HG03432 (cell line): Measurements from ENCODE around the gene NDUFC2.
"Not testable (repeated sequence)": the region's sequence is repeated elsewhere in the genome, so short reads cannot be mapped to it uniquely, and the experiment has no call there.

ENCODE experiments used
- ATAC-seq: cut with Tn5 transposase; IDR thresholded peaks from one replicate; pipeline ENCODE4 v1.9.1; 2021; ENCODE audit warnings: mild to moderate bottlenecking, moderate library complexity; ENCODE audit not compliant: unreplicated experiment

NDUFC2 gene

GRCh38 chr11:78080084-78080817 is 589 bp upstream of the NDUFC2 start:
- ATAC-seq: no peak

- ATAC-seq: no peak
These were observed 1.2 kb downstream of the NDUFC2 start for GRCh38 chr11:78078218-78079167.

- ATAC-seq: not testable (repeated sequence)
These were observed 2.1 kb downstream of the NDUFC2 start for GRCh38 chr11:78077592-78077991.

GRCh38 chr11:78076733-78077403 is 2.8 kb downstream of the NDUFC2 start:
- ATAC-seq: no peak

GRCh38 chr11:78074756-78075155 is 4.9 kb downstream of the NDUFC2 start:
- ATAC-seq: no peak

GRCh38 chr11:78072455-78072854 is 7.2 kb downstream of the NDUFC2 start:
- no peak for ATAC-seq

- no peak for ATAC-seq
These were observed 7.9 kb downstream of the NDUFC2 start for GRCh38 chr11:78071717-78072116.

GRCh38 chr11:78070621-78071020 is 9.0 kb downstream of the NDUFC2 start:
- no peak for ATAC-seq

GRCh38 chr11:78069465-78069864 is 10.2 kb downstream of the NDUFC2 start:
- ATAC-seq: no peak

GRCh38 chr11:78067704-78068103 is 12.0 kb downstream of the NDUFC2 start:
- no peak for ATAC-seq

GRCh38 chr11:78066471-78066870 is 13.2 kb downstream of the NDUFC2 start:
- no peak for ATAC-seq

GRCh38 chr11:78065203-78065602 is 14.5 kb downstream of the NDUFC2 start:
- ATAC-seq: no peak

- no peak for ATAC-seq
These were observed 16.1 kb downstream of the NDUFC2 start, which contains the start of gene THRSP for GRCh38 chr11:78063440-78064181. TSS of gene THRSP (plus strand) at chr11:78063861. CDS start at chr11:78063882, 21 bp downstream.

- no peak for ATAC-seq
These were observed 17.0 kb downstream of the NDUFC2 start for GRCh38 chr11:78062671-78063070.

GRCh38 chr11:78061921-78062311 is 17.7 kb downstream of the NDUFC2 start:
- ATAC-seq: no peak

GRCh38 chr11:78061088-78061920 is 18.4 kb downstream of the NDUFC2 start:
- ATAC-seq: no peak

- no peak for ATAC-seq
These were observed 19.1 kb downstream of the NDUFC2 start for GRCh38 chr11:78060533-78060932.

GRCh38 chr11:78059749-78060328 is 19.8 kb downstream of the NDUFC2 start:
- ATAC-seq: not testable (repeated sequence)

GRCh38 chr11:78057462-78058055 is 22.1 kb downstream of the NDUFC2 start:
- no peak for ATAC-seq
